ENCODE data around the gene ZBED2. TPM values are rescaled to one million over a fixed set of nuclear protein-coding genes. Genes with fewer than 3 reads are reported as not detected.

The ZBED2 gene
- total RNA-seq, 1 experiment from 2014 or later: 0.10 TPM

DNA sequence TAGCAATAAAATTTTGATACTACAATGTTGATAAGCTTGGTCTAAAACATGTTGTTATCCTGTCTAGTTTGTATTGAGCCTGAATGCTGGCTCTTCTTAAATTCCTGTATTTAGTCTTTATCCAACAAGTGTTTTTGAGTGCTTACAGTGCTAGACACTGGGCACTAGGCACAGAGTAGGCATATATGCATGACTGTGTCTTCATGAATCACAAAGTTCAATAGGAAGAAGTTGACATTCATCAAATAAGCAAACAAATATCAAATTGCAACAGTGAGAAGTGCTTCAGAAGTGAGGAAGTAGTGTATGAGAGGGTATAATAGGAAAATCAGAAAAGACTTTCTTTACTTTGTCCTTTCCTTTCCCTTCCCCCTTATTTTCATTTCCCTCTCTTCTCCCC lies 46.4 kb downstream of the ZBED2 start:
- Histone ChIP-seq H3K4me1 (ENCODE audit: control insufficient read depth, insufficient read depth, low read length) (no peaks in the 10 kb centered on the region), H3K27me3 (ENCODE audit: control insufficient read depth, insufficient read depth, low read length) (no peaks in the 10 kb centered on the region), H3K9me3 (ENCODE audit: control insufficient read depth, insufficient read depth, low read depth, low read length) (no peaks in the 10 kb centered on the region), H3K4me3 (ENCODE audit: low read depth in 2 of 2, low read length in 2 of 2) (no peak overlapping the region), H3K27ac (ENCODE audit: low read length) (no peak overlapping the region), H3K36me3 (ENCODE audit: control insufficient read depth, insufficient read depth, low read length) (no peaks in the 10 kb centered on the region)
- ATAC-seq: no peak
- ChIA-PET CTCF (no interaction called here), POLR2A (no interaction called here)
- TF ChIP-seq POLR2AphosphoS5 (IDR thresholded peaks at IDR 0.05; ENCODE audit: low read depth, low read length): no peak
- TF ChIP-seq, protein P1, sequence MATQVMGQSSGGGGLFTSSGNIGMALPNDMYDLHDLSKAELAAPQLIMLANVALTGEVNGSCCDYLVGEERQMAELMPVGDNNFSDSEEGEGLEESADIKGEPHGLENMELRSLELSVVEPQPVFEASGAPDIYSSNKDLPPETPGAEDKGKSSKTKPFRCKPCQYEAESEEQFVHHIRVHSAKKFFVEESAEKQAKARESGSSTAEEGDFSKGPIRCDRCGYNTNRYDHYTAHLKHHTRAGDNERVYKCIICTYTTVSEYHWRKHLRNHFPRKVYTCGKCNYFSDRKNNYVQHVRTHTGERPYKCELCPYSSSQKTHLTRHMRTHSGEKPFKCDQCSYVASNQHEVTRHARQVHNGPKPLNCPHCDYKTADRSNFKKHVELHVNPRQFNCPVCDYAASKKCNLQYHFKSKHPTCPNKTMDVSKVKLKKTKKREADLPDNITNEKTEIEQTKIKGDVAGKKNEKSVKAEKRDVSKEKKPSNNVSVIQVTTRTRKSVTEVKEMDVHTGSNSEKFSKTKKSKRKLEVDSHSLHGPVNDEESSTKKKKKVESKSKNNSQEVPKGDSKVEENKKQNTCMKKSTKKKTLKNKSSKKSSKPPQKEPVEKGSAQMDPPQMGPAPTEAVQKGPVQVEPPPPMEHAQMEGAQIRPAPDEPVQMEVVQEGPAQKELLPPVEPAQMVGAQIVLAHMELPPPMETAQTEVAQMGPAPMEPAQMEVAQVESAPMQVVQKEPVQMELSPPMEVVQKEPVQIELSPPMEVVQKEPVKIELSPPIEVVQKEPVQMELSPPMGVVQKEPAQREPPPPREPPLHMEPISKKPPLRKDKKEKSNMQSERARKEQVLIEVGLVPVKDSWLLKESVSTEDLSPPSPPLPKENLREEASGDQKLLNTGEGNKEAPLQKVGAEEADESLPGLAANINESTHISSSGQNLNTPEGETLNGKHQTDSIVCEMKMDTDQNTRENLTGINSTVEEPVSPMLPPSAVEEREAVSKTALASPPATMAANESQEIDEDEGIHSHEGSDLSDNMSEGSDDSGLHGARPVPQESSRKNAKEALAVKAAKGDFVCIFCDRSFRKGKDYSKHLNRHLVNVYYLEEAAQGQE (IDR thresholded peaks at IDR 0.05; ENCODE audit: insufficient read depth in 1 of 2, low read depth in 2 of 2, low read length in 1 of 2): no peak
- TF ChIP-seq CTCF (IDR thresholded peaks at IDR 0.05): no peak
- TF ChIP-seq SIN3A (IDR thresholded peaks at IDR 0.05; ENCODE audit: borderline replicate concordance, insufficient read depth, low read depth, low read length): no peak
- no peak for TF ChIP-seq TCF7L2 (IDR thresholded peaks at IDR 0.05; ENCODE audit: low read depth, low read length)
- no peak for DNase-seq (ENCODE audit: low read depth, low spot score)
- no TSS peak for BruUV-seq (replicated peaks)
- in situ Hi-C loops (cut with HindIII; ENCODE audit: low pct_unique_long_range_greater_than_20kb, low sequenced_read_pairs) (no loop called here), intact Hi-C loops (cut with micrococcal nuclease; ENCODE audit: unreplicated experiment) (no loop called here)

DNA sequence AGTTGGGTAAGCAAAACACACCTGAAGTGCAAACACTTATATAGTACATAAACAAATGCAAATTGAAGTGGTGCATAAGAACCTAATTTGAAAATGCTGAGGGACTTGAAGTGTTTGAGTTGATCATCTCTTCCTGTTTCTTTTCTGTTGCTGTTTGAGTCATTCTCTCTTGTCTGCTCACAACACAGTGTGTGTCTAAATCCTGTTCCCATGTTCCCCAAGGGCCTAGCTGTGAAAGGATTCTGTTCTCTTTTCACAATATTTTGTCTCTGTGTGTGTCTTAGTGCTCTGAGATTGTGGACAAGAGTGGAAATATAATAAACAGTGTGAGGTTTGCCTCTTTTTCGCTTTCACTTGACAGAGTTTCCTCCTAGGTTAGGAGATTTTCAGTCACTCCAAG lies 47.1 kb downstream of the ZBED2 start:
- no peak overlapping the region for H3K4me3 ChIP-seq (ENCODE audit: low read depth in 2 of 2, low read length in 2 of 2)
- TF ChIP-seq CTCF (IDR thresholded peaks at IDR 0.05): no peak
- TF ChIP-seq, protein P1 (IDR thresholded peaks at IDR 0.05; ENCODE audit: insufficient read depth in 1 of 2, low read depth in 2 of 2, low read length in 1 of 2): no peak
- TF ChIP-seq SIN3A (IDR thresholded peaks at IDR 0.05; ENCODE audit: borderline replicate concordance, insufficient read depth, low read depth, low read length): no peak
- no peak for TF ChIP-seq TCF7L2 (IDR thresholded peaks at IDR 0.05; ENCODE audit: low read depth, low read length)
- TF ChIP-seq POLR2AphosphoS5 (IDR thresholded peaks at IDR 0.05; ENCODE audit: low read depth, low read length): no peak
- DNase-seq (ENCODE audit: low read depth, low spot score) (no peak), ATAC-seq (no peak)
- H3K27me3 ChIP-seq (ENCODE audit: control insufficient read depth, insufficient read depth, low read length): no peaks in the 10 kb centered on the region
- H3K36me3 ChIP-seq (ENCODE audit: control insufficient read depth, insufficient read depth, low read length): no peaks in the 10 kb centered on the region
- H3K27ac ChIP-seq (ENCODE audit: low read length): no peak overlapping the region
- in situ Hi-C loops (cut with HindIII; ENCODE audit: low pct_unique_long_range_greater_than_20kb, low sequenced_read_pairs): no loop called here
- no peaks in the 10 kb centered on the region for H3K9me3 ChIP-seq (ENCODE audit: control insufficient read depth, insufficient read depth, low read depth, low read length)
- CTCF ChIA-PET: no interaction called here
- intact Hi-C loops (cut with micrococcal nuclease; ENCODE audit: unreplicated experiment): no loop called here
- no peaks in the 10 kb centered on the region for H3K4me1 ChIP-seq (ENCODE audit: control insufficient read depth, insufficient read depth, low read length)
- no TSS peak for BruUV-seq (replicated peaks)
- POLR2A ChIA-PET: no interaction called here

Measured in Panc1 (cell line).